Neural cell (in vitro differentiated cells): ENCODE data around the gene B4GALNT4.
"Not testable (repeated sequence)": the region's sequence is repeated elsewhere in the genome, so short reads cannot be mapped to it uniquely, and the experiment has no call there.

Experiments
- EP300 ChIP-seq: fragments of 450-650 bp; conservative IDR thresholded peaks from 2 replicates; pipeline ENCODE4 v1.6.1; 2014; ENCODE audit warnings: antibody characterized with exemption, mild to moderate bottlenecking, moderate library complexity; ENCODE audit not compliant: poor library complexity, severe bottlenecking
- TF ChIP-seq, protein P1 (sequence below): fragments of 450-650 bp; IDR thresholded peaks from 2 replicates; pipeline ENCODE4 v1.5.1; 2014; ENCODE audit warnings: antibody characterized with exemption, mild to moderate bottlenecking, moderate library complexity; ENCODE audit not compliant: poor library complexity, severe bottlenecking

DNA sequence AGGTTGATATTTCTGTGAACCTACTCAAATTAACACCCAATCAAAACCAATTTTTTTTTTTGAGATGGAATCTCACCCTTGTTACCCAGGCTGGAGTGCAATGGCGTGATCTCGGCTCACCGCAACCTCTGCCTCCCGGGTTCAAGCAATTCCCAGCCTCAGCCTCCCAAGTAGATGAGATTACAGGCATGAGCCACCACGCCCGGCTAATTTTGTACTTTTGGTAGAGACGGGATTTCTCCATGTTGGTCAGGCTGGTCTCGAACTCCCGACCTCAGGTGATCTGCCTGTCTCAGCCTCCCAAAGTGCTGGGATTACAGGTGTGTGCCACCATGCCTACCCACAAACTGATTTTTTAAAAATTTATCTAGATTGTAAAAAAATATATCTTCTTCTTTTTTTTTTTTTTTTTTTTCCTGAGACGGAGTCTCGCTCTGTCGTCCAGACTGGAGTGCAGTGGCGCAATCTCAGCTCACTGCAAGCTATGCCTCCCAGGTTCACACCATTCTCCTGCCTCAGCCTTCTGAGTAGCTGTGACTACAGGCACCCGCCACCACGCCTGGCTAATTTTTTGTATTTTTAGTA, 40.7 kb upstream of the B4GALNT4 start:
- TF ChIP-seq, protein P1, sequence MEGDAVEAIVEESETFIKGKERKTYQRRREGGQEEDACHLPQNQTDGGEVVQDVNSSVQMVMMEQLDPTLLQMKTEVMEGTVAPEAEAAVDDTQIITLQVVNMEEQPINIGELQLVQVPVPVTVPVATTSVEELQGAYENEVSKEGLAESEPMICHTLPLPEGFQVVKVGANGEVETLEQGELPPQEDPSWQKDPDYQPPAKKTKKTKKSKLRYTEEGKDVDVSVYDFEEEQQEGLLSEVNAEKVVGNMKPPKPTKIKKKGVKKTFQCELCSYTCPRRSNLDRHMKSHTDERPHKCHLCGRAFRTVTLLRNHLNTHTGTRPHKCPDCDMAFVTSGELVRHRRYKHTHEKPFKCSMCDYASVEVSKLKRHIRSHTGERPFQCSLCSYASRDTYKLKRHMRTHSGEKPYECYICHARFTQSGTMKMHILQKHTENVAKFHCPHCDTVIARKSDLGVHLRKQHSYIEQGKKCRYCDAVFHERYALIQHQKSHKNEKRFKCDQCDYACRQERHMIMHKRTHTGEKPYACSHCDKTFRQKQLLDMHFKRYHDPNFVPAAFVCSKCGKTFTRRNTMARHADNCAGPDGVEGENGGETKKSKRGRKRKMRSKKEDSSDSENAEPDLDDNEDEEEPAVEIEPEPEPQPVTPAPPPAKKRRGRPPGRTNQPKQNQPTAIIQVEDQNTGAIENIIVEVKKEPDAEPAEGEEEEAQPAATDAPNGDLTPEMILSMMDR, result not testable (repeated sequence)
- TF ChIP-seq EP300, result not testable (repeated sequence)
